C4-2B (cell line): ENCODE data around the gene ANO2.

Source experiments
- ZFX ChIP-seq: fragments of 450-650 bp; IDR thresholded peaks from 2 replicates; pipeline ENCODE4 v1.6.1; 2017
- TF ChIP-seq, protein P1 (sequence below): fragments of 450-650 bp; conservative IDR thresholded peaks from 2 replicates; pipeline ENCODE4 v1.5.1; 2017; ENCODE audit warnings: mild to moderate bottlenecking

DNA sequence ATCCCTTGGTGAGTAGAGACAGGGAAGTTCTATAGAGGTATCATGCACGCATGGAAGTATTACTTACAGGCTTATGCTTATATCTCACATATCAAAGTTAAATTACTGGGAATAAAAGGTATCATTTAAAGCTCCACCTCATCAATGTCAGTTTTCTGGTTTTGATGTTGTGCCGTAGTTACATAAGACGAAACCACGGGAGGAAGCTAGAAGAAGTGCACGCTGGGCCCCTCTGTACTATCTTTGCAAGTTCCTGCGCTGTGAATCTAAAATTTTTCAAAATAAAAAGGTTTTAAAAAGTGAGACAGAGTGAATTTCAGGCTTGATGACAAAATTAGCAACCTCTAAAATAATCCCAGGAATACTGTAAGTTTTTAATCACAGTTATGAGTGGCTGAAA lies 198.1 kb downstream of the ANO2 start:
- TF ChIP-seq, protein P1, sequence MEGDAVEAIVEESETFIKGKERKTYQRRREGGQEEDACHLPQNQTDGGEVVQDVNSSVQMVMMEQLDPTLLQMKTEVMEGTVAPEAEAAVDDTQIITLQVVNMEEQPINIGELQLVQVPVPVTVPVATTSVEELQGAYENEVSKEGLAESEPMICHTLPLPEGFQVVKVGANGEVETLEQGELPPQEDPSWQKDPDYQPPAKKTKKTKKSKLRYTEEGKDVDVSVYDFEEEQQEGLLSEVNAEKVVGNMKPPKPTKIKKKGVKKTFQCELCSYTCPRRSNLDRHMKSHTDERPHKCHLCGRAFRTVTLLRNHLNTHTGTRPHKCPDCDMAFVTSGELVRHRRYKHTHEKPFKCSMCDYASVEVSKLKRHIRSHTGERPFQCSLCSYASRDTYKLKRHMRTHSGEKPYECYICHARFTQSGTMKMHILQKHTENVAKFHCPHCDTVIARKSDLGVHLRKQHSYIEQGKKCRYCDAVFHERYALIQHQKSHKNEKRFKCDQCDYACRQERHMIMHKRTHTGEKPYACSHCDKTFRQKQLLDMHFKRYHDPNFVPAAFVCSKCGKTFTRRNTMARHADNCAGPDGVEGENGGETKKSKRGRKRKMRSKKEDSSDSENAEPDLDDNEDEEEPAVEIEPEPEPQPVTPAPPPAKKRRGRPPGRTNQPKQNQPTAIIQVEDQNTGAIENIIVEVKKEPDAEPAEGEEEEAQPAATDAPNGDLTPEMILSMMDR: no peak
- TF ChIP-seq ZFX: no peak
